Psoas muscle (tissue), 8 donors: ENCODE measurements around the gene CCL20. TPM values are rescaled to one million over a fixed set of nuclear protein-coding genes. Genes with fewer than 3 reads are reported as not detected.
"Not testable (repeated sequence)": the region's sequence is repeated elsewhere in the genome, so short reads cannot be mapped to it uniquely, and the experiment has no call there.

ENCODE experiments used
- ATAC-seq, 4 donors: fragments of 200-7000 bp; cut with Tn5 transposase; one replicate each; pipeline ENCODE4 v1.9.1; 2020; ENCODE audit warnings: moderate library complexity in 3 of 4, mild to moderate bottlenecking in 2 of 4
- DNase-seq, 2 donors: peaks; one replicate each; pipeline ENCODE4 v3.0.0-alpha.2; 2020
- H3K27ac ChIP-seq: fragments of 200-600 bp; one replicate; pipeline ENCODE4 v1.8.0; 2022
- H3K27me3 ChIP-seq, 3 donors: fragments of 200-600 bp in 1 of 3; one replicate each; pipeline versions ENCODE4 v1.6.1 to v1.8.0; 2013 to 2022; ENCODE audit warnings: low read length in 2 of 3, mild to moderate bottlenecking in 2 of 3, moderate library complexity in 1 of 3; ENCODE audit not compliant: insufficient read depth in 3 of 3
- H3K36me3 ChIP-seq, 2 donors: fragments of 200-600 bp in 1 of 2; one replicate each; pipeline versions ENCODE4 v1.6.1 to v1.8.0; 2013 to 2022; ENCODE audit warnings: low read depth in 1 of 2, mild to moderate bottlenecking in 1 of 2, moderate library complexity in 1 of 2; ENCODE audit not compliant: insufficient read depth in 1 of 2
- H3K4me1 ChIP-seq: fragments of 200-600 bp; one replicate; pipeline ENCODE4 v1.8.0; 2022
- H3K4me3 ChIP-seq: fragments of 200-600 bp; one replicate; pipeline ENCODE4 v1.8.0; 2022; ENCODE audit warnings: mild to moderate bottlenecking
- H3K9me3 ChIP-seq: fragments of 200-600 bp; one replicate; pipeline ENCODE4 v1.8.0; 2022
- WGBS, 3 donors: extraction: QIAGEN DNeasy Blood & Tissue Kit; methylation state at CpG; one replicate each; pipeline versions ENCODE4 v1.1.6 to v1.1.7; 2013; 5-methylcytosine and 5-hydroxymethylcytosine counted together
- intact Hi-C, 2 donors: fragments of 100-400 bp; cut with DNase I; formaldehyde crosslinking; loops; one replicate each; pipeline versions ENCODE4 v1.11.0 to v1.14.2; 2022
- polyA plus RNA-seq, 3 donors: library from polyadenylated mRNA; stranded (reverse); fragments of 200-250 nt; gene quantifications; one replicate each; pipeline ENCODE4 v1.2.3, GENCODE V29; 2013
- total RNA-seq, 4 donors: library from RNA; stranded (reverse); fragmentation: NEBNext Ultra II Directional in 2 of 4; extraction: Animal tissue kit (Norgen Biotek cat#: 25700) in 2 of 4; gene quantifications; one replicate each; pipeline versions ENCODE4 v1.2.1 to v1.2.4, GENCODE V29; 2021 to 2023
- TF ChIP-seq, protein P1 (sequence below): fragments of 200-600 bp; IDR thresholded peaks from one replicate; pipeline ENCODE4 v1.8.0; 2022; ENCODE audit warnings: antibody characterized with exemption
- donor health status: healthy with polysubstance abuse.
- donor health status: DM: no; HTN: no; CAD: no; lungs with moderate emphysema.
- donor health status: Bipolar disorder and iron deficiency.
- donor health status: healthy.
- donor health status: DM: yes; HTN: yes; CAD: no.
- donor health status: DM: no; HTN: no; CAD: no.
- donor health status: DM: no; HTN: no; CAD: no.
- donor health status: DM: yes; HTN: yes; CAD: no.

CCL20 gene
- total and polyA plus RNA-seq, 7 donors, result 0.18 to 0.92 (median 0.48) TPM; not detected in 3

DNA sequence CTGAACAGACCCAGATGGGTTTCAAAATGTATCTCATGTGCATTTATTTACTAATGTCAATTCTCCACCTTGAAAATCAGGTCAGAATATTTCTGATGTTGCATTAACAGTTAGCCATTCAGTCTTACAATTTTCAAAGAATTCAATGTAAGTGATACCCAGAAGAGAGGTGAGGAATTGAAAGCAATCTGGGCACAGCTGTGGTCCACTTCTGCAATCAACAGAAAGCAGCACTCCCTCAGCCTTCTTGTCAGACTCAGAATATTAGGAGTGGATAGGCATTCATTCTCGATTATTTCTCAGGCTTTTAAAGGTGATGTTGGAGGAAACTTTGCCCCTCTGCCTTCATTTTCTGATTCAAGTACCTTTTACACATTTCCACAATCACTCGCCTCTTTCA, 15.7 kb downstream of the CCL20 start:
- DNase-seq (no peak), ATAC-seq (no peak)
- no peak overlapping the region for H3K27ac ChIP-seq
- no peaks in the 10 kb centered on the region for H3K36me3 ChIP-seq
- H3K4me1 ChIP-seq, result no peaks in the 10 kb centered on the region
- WGBS, 3 donors, result 59 to 65% (median 63%) methylated on average over 2 of the region's 2 CpGs
- no peaks in the 10 kb centered on the region for H3K27me3 ChIP-seq
- no peak overlapping the region for H3K4me3 ChIP-seq
- TF ChIP-seq, protein P1, sequence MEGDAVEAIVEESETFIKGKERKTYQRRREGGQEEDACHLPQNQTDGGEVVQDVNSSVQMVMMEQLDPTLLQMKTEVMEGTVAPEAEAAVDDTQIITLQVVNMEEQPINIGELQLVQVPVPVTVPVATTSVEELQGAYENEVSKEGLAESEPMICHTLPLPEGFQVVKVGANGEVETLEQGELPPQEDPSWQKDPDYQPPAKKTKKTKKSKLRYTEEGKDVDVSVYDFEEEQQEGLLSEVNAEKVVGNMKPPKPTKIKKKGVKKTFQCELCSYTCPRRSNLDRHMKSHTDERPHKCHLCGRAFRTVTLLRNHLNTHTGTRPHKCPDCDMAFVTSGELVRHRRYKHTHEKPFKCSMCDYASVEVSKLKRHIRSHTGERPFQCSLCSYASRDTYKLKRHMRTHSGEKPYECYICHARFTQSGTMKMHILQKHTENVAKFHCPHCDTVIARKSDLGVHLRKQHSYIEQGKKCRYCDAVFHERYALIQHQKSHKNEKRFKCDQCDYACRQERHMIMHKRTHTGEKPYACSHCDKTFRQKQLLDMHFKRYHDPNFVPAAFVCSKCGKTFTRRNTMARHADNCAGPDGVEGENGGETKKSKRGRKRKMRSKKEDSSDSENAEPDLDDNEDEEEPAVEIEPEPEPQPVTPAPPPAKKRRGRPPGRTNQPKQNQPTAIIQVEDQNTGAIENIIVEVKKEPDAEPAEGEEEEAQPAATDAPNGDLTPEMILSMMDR, result no peak
- intact Hi-C loops, result no loop called here
- H3K9me3 ChIP-seq, result no peaks in the 10 kb centered on the region

DNA sequence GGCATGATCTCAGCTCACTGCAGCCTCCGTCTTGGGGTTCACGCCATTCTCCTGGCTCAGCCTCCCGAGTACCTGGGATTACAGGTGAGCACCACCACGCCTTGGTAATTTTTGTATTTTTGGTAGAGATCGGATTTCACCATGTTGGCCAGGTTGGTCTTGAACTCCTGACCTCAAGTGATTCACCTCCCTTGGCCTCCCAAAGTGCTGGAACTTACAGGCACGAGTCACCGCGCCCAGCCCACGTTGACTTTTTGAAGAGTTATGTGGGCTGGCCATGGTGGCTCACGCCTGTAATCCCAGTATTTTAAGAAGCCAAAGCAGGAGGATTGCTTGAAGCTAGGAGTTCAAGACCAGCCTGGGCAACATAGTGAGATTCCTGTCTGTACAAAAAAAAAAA, 20.8 kb downstream of the CCL20 start:
- TF ChIP-seq, protein P1, result no peak

DNA sequence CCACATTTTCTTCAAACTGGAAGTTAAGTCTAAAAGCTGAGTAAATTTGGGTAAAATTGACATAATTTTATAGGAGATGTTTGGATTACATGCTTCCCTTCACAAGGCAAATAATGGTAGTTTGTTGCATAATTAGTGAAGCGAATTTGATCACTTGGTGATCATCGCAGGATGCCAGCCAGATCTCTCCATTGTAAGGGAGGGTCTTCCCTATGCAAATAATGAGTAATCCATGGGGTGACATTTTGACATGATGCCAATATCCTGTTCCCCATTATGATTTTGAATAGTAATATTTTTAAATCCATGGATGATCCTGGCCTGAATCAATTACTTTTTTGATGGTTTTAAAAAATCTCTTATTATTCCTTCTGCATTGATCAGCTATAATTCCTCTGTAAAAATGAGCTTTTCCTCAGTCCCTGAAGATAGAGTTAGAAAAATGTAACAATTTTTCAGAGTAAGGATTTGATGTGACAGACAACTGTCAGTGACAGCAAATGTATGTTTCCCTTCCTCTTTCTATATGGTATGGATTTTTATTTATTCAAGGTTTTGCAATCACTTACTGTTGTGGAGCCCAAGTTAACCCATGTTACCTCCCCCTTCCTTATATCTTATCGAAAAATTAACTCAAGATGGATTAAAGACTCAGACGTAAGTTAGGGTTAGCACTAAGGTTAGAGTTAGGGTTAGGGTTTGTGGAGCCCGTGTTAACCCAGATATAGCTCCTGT, 21.4 kb downstream of the CCL20 start:
- H3K27ac ChIP-seq, result no peak overlapping the region
- 75 to 91% (median 86%) methylated on average over 5 of the region's 5 CpGs for WGBS, 3 donors
- TF ChIP-seq, protein P1, result no peak
- H3K4me3 ChIP-seq, result no peak overlapping the region
- H3K4me1 ChIP-seq, result no peaks in the 10 kb centered on the region
- no peak for ATAC-seq
- DNase-seq, result no peak
- intact Hi-C loops, result no loop called here
- H3K27me3 ChIP-seq, result no peaks in the 10 kb centered on the region
- no peaks in the 10 kb centered on the region for H3K36me3 ChIP-seq
- no peaks in the 10 kb centered on the region for H3K9me3 ChIP-seq

More for the DNA sequence above, 20.8 kb downstream of the CCL20 start:
- intact Hi-C loops, result no loop called here
- Histone ChIP-seq H3K4me3 (no peak overlapping the region), H3K4me1 (no peaks in the 10 kb centered on the region), H3K36me3 (no peaks in the 10 kb centered on the region), H3K27ac (no peak overlapping the region), H3K27me3 (no peaks in the 10 kb centered on the region), H3K9me3 (no peaks in the 10 kb centered on the region)
- no peak for ATAC-seq
- DNase-seq, result no peak
- 89 to 90% (median 90%) methylated on average over 10 of the region's 10 CpGs for WGBS, 3 donors

DNA sequence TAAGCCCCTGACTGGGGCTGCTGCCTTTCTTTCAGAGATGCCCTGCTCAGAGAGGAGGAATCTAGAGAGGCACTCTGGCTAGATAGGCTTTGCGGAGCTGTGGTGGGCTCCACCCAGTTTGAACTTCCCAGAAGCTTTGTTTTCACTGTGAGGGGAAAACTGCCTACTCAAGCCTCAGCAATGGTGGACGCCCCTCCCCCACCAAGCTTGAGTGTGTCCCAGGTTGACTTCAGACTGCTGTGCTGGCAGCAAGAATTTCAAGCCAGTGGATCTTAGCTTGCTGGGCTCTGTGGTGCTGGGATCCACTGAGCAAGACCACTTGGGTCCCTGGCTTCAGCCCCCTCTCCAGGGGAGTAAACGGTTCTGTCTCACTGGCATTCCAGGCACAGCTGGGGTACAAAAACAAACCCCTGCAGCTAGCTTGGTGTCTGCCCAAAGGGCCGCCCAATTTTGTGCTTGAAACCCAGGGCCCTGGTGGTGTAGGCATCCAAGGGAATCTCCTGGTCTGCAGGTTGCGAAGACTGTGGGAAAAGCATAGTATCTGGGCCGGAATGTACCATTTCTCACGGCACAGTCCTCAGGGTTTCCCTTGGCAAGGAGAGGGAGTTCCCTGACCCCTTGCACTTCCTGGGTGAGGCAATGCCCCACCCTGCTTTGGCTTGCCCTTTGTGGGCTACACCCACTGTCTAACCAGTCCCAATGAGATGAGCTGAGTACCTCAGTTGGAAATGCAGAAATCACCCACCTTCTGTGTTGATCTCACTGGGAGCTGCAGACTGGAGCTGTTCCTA, 25.9 kb downstream of the CCL20 start:
- WGBS, 3 donors, result 51 to 68% (median 68%) methylated on average over 7 of the region's 7 CpGs
- H3K36me3 ChIP-seq, intact Hi-C loops, H3K27ac ChIP-seq, H3K4me1 ChIP-seq, H3K4me3 ChIP-seq, ATAC-seq, H3K9me3 ChIP-seq, DNase-seq, H3K27me3 ChIP-seq: not testable (repeated sequence)

DNA sequence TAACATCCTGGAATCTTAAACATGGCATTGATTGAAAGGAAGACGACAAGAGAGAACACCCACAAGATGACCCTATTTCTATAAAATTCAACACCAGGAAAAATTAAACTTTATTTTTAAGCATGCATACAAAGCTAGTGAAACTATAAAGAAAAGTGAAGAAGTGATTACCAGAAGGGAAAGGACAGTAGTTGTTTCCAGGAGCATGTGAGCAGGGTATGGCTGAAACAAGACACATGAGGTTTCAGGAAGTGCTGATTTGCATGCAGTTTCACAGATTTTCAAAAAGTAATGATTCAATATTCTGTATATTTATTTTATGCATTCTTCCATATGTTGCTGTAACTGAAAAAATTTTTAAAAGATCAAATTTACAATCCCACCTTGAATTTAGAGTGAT, 33.2 kb downstream of the CCL20 start:
- Histone ChIP-seq H3K4me1 (no peaks in the 10 kb centered on the region), H3K4me3 (no peak overlapping the region), H3K9me3 (no peaks in the 10 kb centered on the region), H3K36me3 (no peaks in the 10 kb centered on the region), H3K27ac (no peak overlapping the region), H3K27me3 (no peaks in the 10 kb centered on the region)
- 84 to 92% (median 84%) methylated on average over 1 of the region's 1 CpG for WGBS, 3 donors
- intact Hi-C loops, result no loop called here
- no peak for DNase-seq
- TF ChIP-seq, protein P1, result no peak
- ATAC-seq, result no peak
